HG02852 (cell line): ENCODE measurements around the gene PTCD2.

Source experiments
- ATAC-seq: cut with Tn5 transposase; IDR thresholded peaks from one replicate; pipeline ENCODE4 v1.9.1; 2021; ENCODE audit warnings: mild to moderate bottlenecking, moderate library complexity; ENCODE audit not compliant: unreplicated experiment

The PTCD2 gene

GRCh38 chr5:72408603-72409002, 88.4 kb downstream of the PTCD2 start:
- no peak for ATAC-seq

- no peak for ATAC-seq
These were observed 90.6 kb downstream of the PTCD2 start for GRCh38 chr5:72410688-72411295.

GRCh38 chr5:72412283-72413055, 92.3 kb downstream of the PTCD2 start:
- no peak for ATAC-seq

- ATAC-seq: no peak
These were observed 95.6 kb downstream of the PTCD2 start for GRCh38 chr5:72415616-72416325.

GRCh38 chr5:72417333-72418062, 97.3 kb downstream of the PTCD2 start:
- ATAC-seq: no peak
